CD8-positive, alpha-beta memory T cell (primary cell): ENCODE data around the gene ACOX1. TPM values are rescaled to one million over a fixed set of nuclear protein-coding genes. Genes with fewer than 3 reads are reported as not detected.

ENCODE experiments used
- CTCF ChIA-PET: fragments of 350-600 bp; sonication (Branson Sonifier 250); formaldehyde crosslinking; loops from one replicate; lab custom pipeline; 2021; ENCODE audit warnings: antibody characterized with exemption; lab: Charles Lee
- POLR2A ChIA-PET: fragments of 350-600 bp; sonication (Branson Sonifier 250); formaldehyde crosslinking; loops from one replicate; lab custom pipeline; 2021; ENCODE audit warnings: antibody characterized with exemption; lab: Charles Lee
- DNase-seq, 5 donors: peaks; one replicate each; pipeline versions ENCODE4 v3.0.0 to v3.0.0-alpha.2; 2020 to 2022; ENCODE audit warnings: mixed read lengths in 1 of 5
- H3K27ac ChIP-seq: one replicate; pipeline ENCODE4 v1.7.0; 2013; ENCODE audit warnings: low read depth, mild to moderate bottlenecking, low read length, moderate library complexity
- H3K27me3 ChIP-seq: 2 replicates; pipeline ENCODE4 v1.7.0; 2013; ENCODE audit warnings: low read length, mild to moderate bottlenecking; ENCODE audit not compliant: insufficient read depth, poor library complexity, severe bottlenecking
- H3K36me3 ChIP-seq: 2 replicates; pipeline ENCODE4 v1.7.0; 2013; ENCODE audit warnings: mild to moderate bottlenecking, low read length, moderate library complexity; ENCODE audit not compliant: insufficient read depth
- H3K4me1 ChIP-seq: 2 replicates; pipeline ENCODE4 v1.7.0; 2013; ENCODE audit warnings: mild to moderate bottlenecking, low read length, moderate library complexity; ENCODE audit not compliant: insufficient read depth
- H3K4me3 ChIP-seq: 2 replicates; pipeline ENCODE4 v1.7.0; 2013; ENCODE audit warnings: mild to moderate bottlenecking, low read length
- H3K9me3 ChIP-seq: 2 replicates; pipeline ENCODE4 v1.7.0; 2013; ENCODE audit warnings: mild to moderate bottlenecking, low read length
- H3K27ac Mint-ChIP-seq, 8 donors: one replicate each; pipeline ENCODE4 v1.8.0; 2020 to 2021; ENCODE audit warnings: mixed read lengths in 8 of 8, mild to moderate bottlenecking in 6 of 8, inconsistent platforms in 3 of 8, moderate library complexity in 3 of 8
- H3K27me3 Mint-ChIP-seq, 2 donors: one replicate each; pipeline ENCODE4 v1.8.0; 2020 to 2021; ENCODE audit warnings: mixed read lengths in 2 of 2, mild to moderate bottlenecking in 1 of 2, moderate library complexity in 1 of 2
- H3K36me3 Mint-ChIP-seq, 3 donors: one replicate each; pipeline ENCODE4 v1.8.0; 2020 to 2021; ENCODE audit warnings: mixed read lengths in 3 of 3, inconsistent platforms in 1 of 3, mild to moderate bottlenecking in 1 of 3
- H3K4me1 Mint-ChIP-seq, 3 donors: one replicate each; pipeline ENCODE4 v1.8.0; 2020 to 2021; ENCODE audit warnings: mixed read lengths in 3 of 3, inconsistent platforms in 1 of 3, mild to moderate bottlenecking in 1 of 3
- H3K4me3 Mint-ChIP-seq, 7 donors: one replicate each; pipeline ENCODE4 v1.8.0; 2020 to 2021; ENCODE audit warnings: mixed read lengths in 7 of 7, mild to moderate bottlenecking in 6 of 7, moderate library complexity in 4 of 7, inconsistent platforms in 2 of 7
- H3K9me3 Mint-ChIP-seq, 5 donors: one replicate each; pipeline ENCODE4 v1.8.0; 2020 to 2022; ENCODE audit warnings: mixed read lengths in 5 of 5, mild to moderate bottlenecking in 3 of 5, moderate library complexity in 2 of 5, inconsistent platforms in 1 of 5
- polyA plus RNA-seq: library from polyadenylated mRNA; unstranded; fragments of 300-500 nt; fragmentation: Illumina TruSeq; gene quantifications from one replicate; pipeline ENCODE4 v1.2.3, GENCODE V29; 2021
- total RNA-seq, 2 experiments: library from RNA; stranded (reverse); gene quantifications; one replicate each; pipeline ENCODE4 v1.2.3, GENCODE V29; 2021

Gene ACOX1
- total and polyA plus RNA-seq, 3 experiments from 2014 or later: 15.8 to 36.1 (median 35.1) TPM

GRCh38 chr17:76022285-76022684 is 43.3 kb upstream of the ACOX1 start:
- POLR2A ChIA-PET: no interaction called here

GRCh38 chr17:76019833-76020467 is 41.0 kb upstream of the ACOX1 start:
- Mint-ChIP-seq H3K9me3 (no peaks in the 10 kb centered on the region), H3K36me3 (no peaks in the 10 kb centered on the region), H3K27me3 (no peaks in the 10 kb centered on the region), H3K27ac (peak overlapping the region in 4 of 8 donors; percentile 27 to 91 (median 52)), H3K4me1 (no peaks in the 10 kb centered on the region), H3K4me3 (no peak overlapping the region)
- ChIA-PET CTCF (interaction anchor here (0.6 to 1.8 kb wide), 10 partner anchors 7 to 378 kb away, joined by 3 to 10 read pairs (median 4); partner anchors contain the start of genes CDK3, EVPL and TRIM65), POLR2A (no interaction called here)
- Histone ChIP-seq H3K4me3 (no peak overlapping the region), H3K27me3 (no peaks in the 10 kb centered on the region), H3K4me1 (no peaks in the 10 kb centered on the region), H3K9me3 (no peaks in the 10 kb centered on the region), H3K27ac (no peak overlapping the region), H3K36me3 (no peaks in the 10 kb centered on the region)
- no peak for DNase-seq

More at GRCh38 chr17:76022285-76022684, 43.3 kb upstream of the ACOX1 start:
- Mint-ChIP-seq H3K9me3 (no peaks in the 10 kb centered on the region), H3K4me3 (no peak overlapping the region), H3K4me1 (no peaks in the 10 kb centered on the region), H3K27me3 (no peaks in the 10 kb centered on the region), H3K27ac (no peak overlapping the region), H3K36me3 (no peaks in the 10 kb centered on the region)
- DNase-seq: no peak
- H3K4me3 ChIP-seq: no peak overlapping the region
- H3K27ac ChIP-seq: no peak overlapping the region
- no peaks in the 10 kb centered on the region for H3K27me3 ChIP-seq
- no peaks in the 10 kb centered on the region for H3K4me1 ChIP-seq
- no peaks in the 10 kb centered on the region for H3K9me3 ChIP-seq
- H3K36me3 ChIP-seq: no peaks in the 10 kb centered on the region
- CTCF ChIA-PET: no interaction called here

GRCh38 chr17:76018801-76019200 is 39.8 kb upstream of the ACOX1 start:
- Histone ChIP-seq H3K4me3 (no peak overlapping the region), H3K9me3 (no peaks in the 10 kb centered on the region), H3K27ac (no peak overlapping the region), H3K4me1 (peaks cover 4% of the 10 kb centered on the region), H3K36me3 (no peaks in the 10 kb centered on the region), H3K27me3 (no peaks in the 10 kb centered on the region)
- DNase-seq: no peak
- Mint-ChIP-seq H3K4me3 (no peak overlapping the region), H3K36me3 (no peaks in the 10 kb centered on the region), H3K4me1 (peaks cover 5 to 6% (median 5%) of the 10 kb centered on the region in 3 donors), H3K9me3 (no peaks in the 10 kb centered on the region), H3K27me3 (peaks cover 0 to 2% of the 10 kb centered on the region in 2 donors), H3K27ac (no peak overlapping the region)
- ChIA-PET POLR2A (interaction anchor here (0.5 to 0.6 kb wide), 2 partner anchors 91 to 103 kb away, joined by 3 to 7 read pairs; no protein-coding TSS in a partner anchor), CTCF (interaction anchor here (1.0 to 2.3 kb wide), 4 partner anchors 9 to 379 kb away, joined by 3 to 10 read pairs (median 6); partner anchors contain the start of gene EVPL)

GRCh38 chr17:76018340-76018680 is 39.3 kb upstream of the ACOX1 start:
- Histone ChIP-seq H3K9me3 (no peaks in the 10 kb centered on the region), H3K4me3 (no peak overlapping the region), H3K4me1 (peaks cover 4% of the 10 kb centered on the region), H3K27ac (no peak overlapping the region), H3K27me3 (no peaks in the 10 kb centered on the region), H3K36me3 (no peaks in the 10 kb centered on the region)
- Mint-ChIP-seq H3K36me3 (no peaks in the 10 kb centered on the region), H3K4me1 (peaks cover 5 to 6% (median 5%) of the 10 kb centered on the region in 3 donors), H3K27me3 (peaks cover 0 to 3% of the 10 kb centered on the region in 2 donors), H3K9me3 (no peaks in the 10 kb centered on the region), H3K27ac (no peak overlapping the region), H3K4me3 (no peak overlapping the region)
- DNase-seq: no peak
- CTCF ChIA-PET: interaction anchor here (2.3 kb wide), 1 partner anchor 10 kb away, joined by 6 read pairs; no protein-coding TSS in a partner anchor
- POLR2A ChIA-PET: no interaction called here

GRCh38 chr17:76017481-76018339 is 38.7 kb upstream of the ACOX1 start:
- no peak overlapping the region for H3K27ac ChIP-seq
- no peak overlapping the region for H3K4me3 ChIP-seq
- ChIA-PET CTCF (interaction anchor here (1.3 to 2.3 kb wide), 2 partner anchors 9 to 262 kb away, joined by 3 to 6 read pairs; no protein-coding TSS in a partner anchor), POLR2A (no interaction called here)
- no peaks in the 10 kb centered on the region for H3K9me3 Mint-ChIP-seq
- H3K27me3 Mint-ChIP-seq: peaks cover 0 to 5% of the 10 kb centered on the region in 2 donors
- H3K9me3 ChIP-seq: no peaks in the 10 kb centered on the region
- no peak overlapping the region for H3K4me3 Mint-ChIP-seq
- peaks cover 4% of the 10 kb centered on the region for H3K4me1 ChIP-seq
- no peaks in the 10 kb centered on the region for H3K36me3 ChIP-seq
- H3K36me3 Mint-ChIP-seq: no peaks in the 10 kb centered on the region
- no peak for DNase-seq
- H3K27ac Mint-ChIP-seq: no peak overlapping the region
- H3K4me1 Mint-ChIP-seq: peaks cover 5 to 6% (median 5%) of the 10 kb centered on the region in 3 donors
- no peaks in the 10 kb centered on the region for H3K27me3 ChIP-seq

GRCh38 chr17:76014925-76015261 is 35.9 kb upstream of the ACOX1 start:
- Mint-ChIP-seq H3K27me3 (peaks cover 0 to 5% of the 10 kb centered on the region in 2 donors), H3K4me1 (peaks cover 5 to 6% (median 5%) of the 10 kb centered on the region in 3 donors), H3K27ac (no peak overlapping the region), H3K36me3 (no peaks in the 10 kb centered on the region), H3K4me3 (no peak overlapping the region), H3K9me3 (no peaks in the 10 kb centered on the region)
- no peak for DNase-seq
- H3K27me3 ChIP-seq: no peaks in the 10 kb centered on the region
- H3K4me3 ChIP-seq: no peak overlapping the region
- ChIA-PET POLR2A (interaction anchor here (1.0 to 1.4 kb wide), 2 partner anchors 15 to 57 kb away, joined by 3 read pairs; no protein-coding TSS in a partner anchor), CTCF (interaction anchor here (0.5 to 4.5 kb wide), 42 partner anchors 9 to 383 kb away, joined by 3 to 30 read pairs (median 5); partner anchors contain the start of genes CDK3, EVPL, EXOC7 and GALR2)
- peaks cover 4% of the 10 kb centered on the region for H3K4me1 ChIP-seq
- H3K27ac ChIP-seq: no peak overlapping the region
- H3K36me3 ChIP-seq: no peaks in the 10 kb centered on the region
- no peaks in the 10 kb centered on the region for H3K9me3 ChIP-seq

GRCh38 chr17:76014100-76014924 is 35.3 kb upstream of the ACOX1 start:
- H3K9me3 ChIP-seq: no peaks in the 10 kb centered on the region
- Mint-ChIP-seq H3K4me3 (peak overlapping the region in 1 of 7 donors; percentile 32), H3K36me3 (no peaks in the 10 kb centered on the region), H3K27ac (peak overlapping the region in 1 of 8 donors; percentile 80), H3K27me3 (peaks cover 0 to 5% of the 10 kb centered on the region in 2 donors), H3K9me3 (no peaks in the 10 kb centered on the region), H3K4me1 (peaks cover 5 to 6% (median 5%) of the 10 kb centered on the region in 3 donors)
- H3K27ac ChIP-seq: no peak overlapping the region
- ChIA-PET POLR2A (interaction anchor here (0.5 to 1.4 kb wide), 6 partner anchors 11 to 454 kb away, joined by 3 to 6 read pairs (median 3); partner anchors contain the start of gene EXOC7), CTCF (interaction anchor here (0.5 to 4.5 kb wide), 51 partner anchors 8 to 384 kb away, joined by 3 to 30 read pairs (median 4); partner anchors contain the start of genes CDK3, EVPL, EXOC7 and GALR2)
- H3K27me3 ChIP-seq: no peaks in the 10 kb centered on the region
- peaks cover 4% of the 10 kb centered on the region for H3K4me1 ChIP-seq
- peak; percentile 66 to 85 (median 71) for DNase-seq
- no peaks in the 10 kb centered on the region for H3K36me3 ChIP-seq
- no peak overlapping the region for H3K4me3 ChIP-seq
